GM12874 (cell line): ENCODE data around the gene GSDMA.

Experiments
- CTCF ChIP-seq: IDR thresholded peaks from 2 replicates; pipeline ENCODE4 v1.5.1; 2011; ENCODE audit warnings: low read depth, mild to moderate bottlenecking, control low read depth, low read length, moderate library complexity; ENCODE audit not compliant: insufficient read depth

GSDMA gene

GRCh38 chr17:39954876-39955275, 7.9 kb upstream of the GSDMA start:
- TF ChIP-seq CTCF, result no peak

- TF ChIP-seq CTCF, result no peak
Measured at GRCh38 chr17:39955726-39956225, 7.0 kb upstream of the GSDMA start.

- no peak for TF ChIP-seq CTCF
Measured at GRCh38 chr17:39960524-39961041, 2.2 kb upstream of the GSDMA start.

- TF ChIP-seq CTCF, result no peak
Measured at GRCh38 chr17:39963829-39964228, 1.0 kb downstream of the GSDMA start.

GRCh38 chr17:39965017-39965699, 2.4 kb downstream of the GSDMA start:
- TF ChIP-seq CTCF, result no peak

- TF ChIP-seq CTCF, result no peak
Measured at GRCh38 chr17:39966771-39967170, 4.0 kb downstream of the GSDMA start.

GRCh38 chr17:39968761-39969160, 6.0 kb downstream of the GSDMA start:
- no peak for TF ChIP-seq CTCF
